AG04450 (cell line): Measurements from ENCODE around the gene SKAP1. TPM values are rescaled to one million over a fixed set of nuclear protein-coding genes. Genes with fewer than 3 reads are reported as not detected.

Source experiments
- CTCF ChIA-PET: fragments of 300-600, 350-600 bp; formaldehyde crosslinking; extraction: SDS; loops from one replicate; lab custom pipeline; 2022; ENCODE audit warnings: antibody characterized with exemption, inconsistent platforms; lab: Charles Lee
- POLR2A ChIA-PET: fragments of 350-600 bp; formaldehyde crosslinking; extraction: SDS; loops from one replicate; lab custom pipeline; 2021; ENCODE audit warnings: antibody characterized with exemption, inconsistent platforms; lab: Yijun Ruan, JAX
- DNase-seq: peaks from one replicate; pipeline ENCODE4 v3.0.0-alpha.2; 2011; ENCODE audit warnings: low read depth, low spot score
- H3K27ac ChIP-seq: one replicate; pipeline ENCODE4 v1.5.1; 2012; ENCODE audit warnings: low read depth, low read length, control low read depth
- H3K27me3 ChIP-seq: one replicate; pipeline ENCODE4 v1.6.0; 2012; ENCODE audit warnings: low read length; ENCODE audit not compliant: control insufficient read depth, insufficient read depth
- H3K4me3 ChIP-seq: 2 replicates; pipeline ENCODE4 v1.5.1; 2011; ENCODE audit warnings: mild to moderate bottlenecking, low read depth, low read length, control low read depth
- H3K9me3 ChIP-seq: 2 replicates; pipeline ENCODE4 v1.5.1; 2012; ENCODE audit warnings: low read length; ENCODE audit not compliant: control insufficient read depth, insufficient read depth
- polyA plus RNA-seq: library from polyadenylated mRNA; depleted of rRNA; stranded (reverse); fragments of >200 nt; gene quantifications from 2 replicates; pipeline ENCODE4 v1.2.3, GENCODE V29; 2011
- TF ChIP-seq, protein P1 (sequence below): IDR thresholded peaks from 2 replicates; pipeline ENCODE4 v1.5.1; 2011; ENCODE audit warnings: low read depth, low read length, control low read depth, inconsistent platforms

The SKAP1 gene
- polyA plus RNA-seq, 1 experiment: not detected

DNA sequence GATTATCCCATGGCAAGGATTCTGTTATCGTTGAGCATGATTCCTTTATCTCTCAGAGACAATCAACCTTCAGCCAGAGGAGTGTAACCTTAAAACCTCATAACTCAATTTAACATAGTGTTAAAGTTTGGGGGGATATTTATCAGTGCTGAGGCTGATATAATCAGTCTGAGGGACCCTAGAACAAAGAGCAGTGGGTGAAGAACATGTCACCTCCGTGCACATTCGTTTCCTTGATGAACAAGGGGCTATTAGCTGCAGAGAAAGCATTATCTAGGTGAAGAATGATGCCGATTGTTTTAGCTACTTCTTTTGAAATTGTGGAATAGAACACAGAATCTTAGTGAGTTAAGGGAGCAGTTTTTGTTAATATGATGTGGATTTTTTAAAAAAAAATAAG is 99.1 kb downstream of the SKAP1 start:
- Histone ChIP-seq H3K9me3 (no peaks in the 10 kb centered on the region), H3K27ac (no peak overlapping the region), H3K4me3 (no peak overlapping the region), H3K27me3 (peaks cover 35% of the 10 kb centered on the region)
- TF ChIP-seq, protein P1, sequence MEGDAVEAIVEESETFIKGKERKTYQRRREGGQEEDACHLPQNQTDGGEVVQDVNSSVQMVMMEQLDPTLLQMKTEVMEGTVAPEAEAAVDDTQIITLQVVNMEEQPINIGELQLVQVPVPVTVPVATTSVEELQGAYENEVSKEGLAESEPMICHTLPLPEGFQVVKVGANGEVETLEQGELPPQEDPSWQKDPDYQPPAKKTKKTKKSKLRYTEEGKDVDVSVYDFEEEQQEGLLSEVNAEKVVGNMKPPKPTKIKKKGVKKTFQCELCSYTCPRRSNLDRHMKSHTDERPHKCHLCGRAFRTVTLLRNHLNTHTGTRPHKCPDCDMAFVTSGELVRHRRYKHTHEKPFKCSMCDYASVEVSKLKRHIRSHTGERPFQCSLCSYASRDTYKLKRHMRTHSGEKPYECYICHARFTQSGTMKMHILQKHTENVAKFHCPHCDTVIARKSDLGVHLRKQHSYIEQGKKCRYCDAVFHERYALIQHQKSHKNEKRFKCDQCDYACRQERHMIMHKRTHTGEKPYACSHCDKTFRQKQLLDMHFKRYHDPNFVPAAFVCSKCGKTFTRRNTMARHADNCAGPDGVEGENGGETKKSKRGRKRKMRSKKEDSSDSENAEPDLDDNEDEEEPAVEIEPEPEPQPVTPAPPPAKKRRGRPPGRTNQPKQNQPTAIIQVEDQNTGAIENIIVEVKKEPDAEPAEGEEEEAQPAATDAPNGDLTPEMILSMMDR: no peak
- POLR2A ChIA-PET: no interaction called here
- CTCF ChIA-PET: interaction anchor here (0.6 to 2.1 kb wide), 3 partner anchors 21 to 1474 kb away, joined by 3 to 10 read pairs (median 6); no protein-coding TSS in a partner anchor
- DNase-seq: no peak

DNA sequence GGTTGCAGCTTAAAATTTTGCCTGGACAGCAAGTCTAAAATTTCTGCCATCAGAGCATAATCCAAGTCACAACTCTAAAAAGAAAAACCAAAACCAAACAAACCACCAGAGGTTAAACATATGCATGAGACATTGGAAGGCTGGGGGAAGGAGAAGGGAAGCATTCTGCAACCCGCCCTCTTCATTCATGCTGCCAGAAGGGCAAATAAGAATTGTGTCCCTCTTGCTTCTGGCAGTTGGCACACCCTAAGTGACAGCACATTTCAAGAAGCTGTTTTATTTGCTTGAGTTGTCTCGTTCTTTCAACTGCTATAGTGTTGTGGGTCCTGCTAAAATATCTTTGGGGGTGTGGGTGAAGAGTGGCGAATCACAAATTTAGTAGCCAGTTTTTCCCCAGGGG is 99.6 kb downstream of the SKAP1 start:
- DNase-seq: no peak
- H3K27me3 ChIP-seq: peaks cover 35% of the 10 kb centered on the region
- CTCF ChIA-PET: interaction anchor here (0.6 to 2.1 kb wide), 3 partner anchors 22 to 1473 kb away, joined by 3 to 10 read pairs (median 6); no protein-coding TSS in a partner anchor

DNA sequence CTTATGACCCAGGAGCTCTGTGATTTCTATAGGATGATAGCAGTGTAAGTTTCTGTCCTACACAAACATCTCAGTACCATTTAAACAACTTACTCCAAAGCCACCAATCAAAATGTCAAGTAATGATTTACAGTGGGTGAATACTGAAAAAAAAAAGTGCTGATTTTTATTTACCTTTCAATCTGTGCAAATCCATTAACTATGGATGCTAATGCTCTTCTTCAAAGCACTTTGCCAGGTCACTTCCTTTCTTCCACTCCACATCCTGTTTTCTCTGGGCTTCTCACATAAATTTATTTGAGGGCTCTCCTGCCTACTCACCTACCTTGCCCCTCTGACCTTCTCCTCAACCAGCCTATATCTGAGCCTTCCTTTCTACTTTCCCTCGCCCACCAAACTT is 101.6 kb downstream of the SKAP1 start:
- POLR2A ChIA-PET: no interaction called here

More for the DNA sequence above, 99.6 kb downstream of the SKAP1 start:
- Histone ChIP-seq H3K9me3 (no peaks in the 10 kb centered on the region), H3K27ac (no peak overlapping the region), H3K4me3 (no peak overlapping the region)
- POLR2A ChIA-PET: no interaction called here
- TF ChIP-seq, protein P1: no peak

DNA sequence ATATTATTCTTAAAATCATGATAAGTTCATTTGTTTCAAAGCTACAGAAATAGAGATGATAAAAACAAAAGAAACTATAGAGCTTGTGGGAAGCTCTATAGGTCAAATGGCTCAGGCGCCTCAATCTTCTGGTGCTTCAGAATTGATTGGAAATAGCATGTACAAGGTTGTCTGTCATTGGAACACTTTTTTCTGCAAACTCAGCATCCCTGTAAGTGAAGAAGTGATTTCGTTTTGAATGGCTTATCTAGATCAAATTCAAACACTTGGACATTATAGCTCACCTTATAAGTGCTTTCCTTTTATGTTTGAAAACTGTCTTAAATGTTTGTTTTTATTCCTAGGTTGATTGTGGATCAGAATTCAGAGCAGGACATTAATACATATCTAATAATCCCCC is 103.7 kb downstream of the SKAP1 start:
- Histone ChIP-seq H3K4me3 (no peak overlapping the region), H3K27ac (no peak overlapping the region), H3K9me3 (no peaks in the 10 kb centered on the region), H3K27me3 (peaks cover 23% of the 10 kb centered on the region)
- DNase-seq: no peak
- POLR2A ChIA-PET: no interaction called here
- TF ChIP-seq, protein P1: no peak
- CTCF ChIA-PET: interaction anchor here (0.6 to 1.5 kb wide), 4 partner anchors 26 to 359 kb away, joined by 3 to 4 read pairs (median 3); no protein-coding TSS in a partner anchor

More for the DNA sequence above, 101.6 kb downstream of the SKAP1 start:
- Histone ChIP-seq H3K4me3 (no peak overlapping the region), H3K27me3 (peaks cover 35% of the 10 kb centered on the region), H3K9me3 (no peaks in the 10 kb centered on the region), H3K27ac (no peak overlapping the region)
- no peak for DNase-seq
- TF ChIP-seq, protein P1: no peak
- CTCF ChIA-PET: no interaction called here

DNA sequence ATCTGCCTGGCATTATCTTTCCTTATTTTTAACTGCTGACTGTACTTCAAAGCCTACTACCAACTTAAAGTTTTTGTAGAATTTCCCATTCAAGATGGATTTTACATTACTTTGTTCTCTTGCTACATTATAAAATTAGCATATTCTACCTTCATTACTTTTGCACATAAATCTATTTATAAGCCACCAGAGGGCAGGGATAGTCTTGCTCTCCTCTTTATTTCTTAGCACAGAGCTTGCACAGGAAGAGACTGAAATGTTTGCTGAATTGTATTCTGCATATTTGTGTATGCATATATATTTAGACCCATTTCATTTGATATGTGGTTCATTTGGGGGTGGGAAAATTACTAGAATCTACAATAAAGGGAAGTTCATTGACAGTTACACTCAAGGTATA is 108.0 kb downstream of the SKAP1 start:
- TF ChIP-seq, protein P1: peak; percentile 28
- ChIA-PET CTCF (interaction anchor here (0.6 to 2.3 kb wide), 2 partner anchors 12 to 29 kb away, joined by 3 to 12 read pairs; no protein-coding TSS in a partner anchor), POLR2A (no interaction called here)
- Histone ChIP-seq H3K27me3 (peaks cover 14% of the 10 kb centered on the region), H3K9me3 (no peaks in the 10 kb centered on the region), H3K27ac (no peak overlapping the region), H3K4me3 (no peak overlapping the region)
- no peak for DNase-seq
